ENCODE measurements around the gene SUMO4. TPM values are rescaled to one million over a fixed set of nuclear protein-coding genes. Genes with fewer than 3 reads are reported as not detected.

Gene SUMO4
- total and polyA plus RNA-seq, 2 of the 8 experiments (the other 6 are each of a cell fraction or from before 2014, with no cell fraction given): 0.09 to 1.3 TPM

- TF ChIP-seq CHD7 (IDR thresholded peaks at IDR 0.05; ENCODE audit: insufficient replicate concordance, low read length): no peak
- TF ChIP-seq SUZ12 (IDR thresholded peaks at IDR 0.05; ENCODE audit: low read length): no peak
- TF ChIP-seq BACH1 (IDR thresholded peaks at IDR 0.05; ENCODE audit: low read length): no peak
- TF ChIP-seq JUN (IDR thresholded peaks at IDR 0.05; ENCODE audit: low read depth, low read length): no peak
- no peak for TF ChIP-seq USF2 (IDR thresholded peaks at IDR 0.05; ENCODE audit: low read length)
- TF ChIP-seq YY1 (IDR thresholded peaks at IDR 0.05; ENCODE audit: low read depth, low read length): no peak
- TF ChIP-seq CREB1 (IDR thresholded peaks at IDR 0.05): no peak
Measured at GRCh38 chr6:149372062-149372461, 28.0 kb upstream of the SUMO4 start (continued).

Data from H1 (cell line).